ENCODE measurements around the gene MED22. TPM values are rescaled to one million over a fixed set of nuclear protein-coding genes. Genes with fewer than 3 reads are reported as not detected.
A peak's percentile ranks its signal among the peaks of the same experiment; 100 is the strongest.
"Not testable (repeated sequence)": the region's sequence is repeated elsewhere in the genome, so short reads cannot be mapped to it uniquely, and the experiment has no call there.

The MED22 gene
- 39.5 and 45.0 TPM in 2 replicates for total RNA-seq

DNA sequence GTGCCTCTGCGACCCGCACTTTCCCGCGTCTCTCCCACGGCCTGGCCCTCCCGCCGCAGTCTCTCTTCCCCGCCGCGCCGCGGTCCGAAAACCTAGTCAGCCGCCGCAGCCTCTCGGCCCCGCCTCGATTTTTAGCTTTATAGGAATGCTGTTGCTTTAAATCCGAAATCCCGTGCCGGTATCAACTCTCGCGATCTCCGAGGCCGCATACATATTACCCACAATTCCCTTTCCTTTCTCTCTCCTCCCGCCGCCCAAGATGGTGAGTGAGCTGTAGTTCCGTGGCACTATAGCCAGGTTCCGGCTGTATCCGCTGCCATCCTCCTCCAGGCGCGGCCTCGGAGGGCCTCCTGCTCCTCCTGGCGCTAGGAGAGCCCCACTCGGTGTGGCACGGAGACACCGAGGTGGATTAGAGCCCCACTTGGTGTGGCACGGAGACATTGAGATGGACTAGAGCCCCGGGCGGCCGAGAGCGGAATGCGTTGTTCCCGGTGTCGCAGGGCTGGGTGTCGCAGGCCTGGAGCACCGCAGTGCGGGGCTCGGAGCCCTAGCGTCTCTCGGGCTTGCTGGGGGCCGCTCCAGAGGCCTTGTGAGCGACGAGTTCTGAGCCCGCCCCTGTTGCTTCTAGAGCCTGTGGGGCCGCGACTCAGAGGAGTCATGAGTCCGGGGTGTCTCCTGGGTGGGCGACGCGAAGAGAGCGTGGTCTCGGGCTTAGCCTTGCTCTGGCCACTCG lies at the start of gene MED22, which contains the start of gene RPL7A:
Gene MED22 (minus strand): TSS at position 147 of the 733 bp plus-strand sequence. CDS start 1,469 bp downstream, outside the sequence.
Gene RPL7A (plus strand): TSS at position 234 of the 733 bp plus-strand sequence. CDS start 26 bp downstream, at position 260.
- peak; percentile 97 for DNase-seq
- Mint-ChIP-seq H3K36me3 (ENCODE audit: low read depth) (peaks cover 75% of the 10 kb centered on the region), H3K9me3 (no peaks in the 10 kb centered on the region), H3K4me3 (peak within 1 kb of the TSS; percentile 100), H3K27ac (peak within 1 kb of the TSS; percentile 95), H3K4me1 (peaks cover 39% of the 10 kb centered on the region), H3K27me3 (peaks cover 2% of the 10 kb centered on the region)
- intact Hi-C loops (cut with micrococcal nuclease) = loop anchor here (1.0 kb wide), 4 partner anchors 8 to 28 kb away; partner anchors contain the start of genes STKLD1, SURF1, SURF2 and SURF4

GRCh38 chr9:133397370-133397769 lies 49.4 kb upstream of the MED22 start:
- Mint-ChIP-seq H3K27ac (no peak overlapping the region), H3K9me3 (no peaks in the 10 kb centered on the region), H3K4me1 (no peaks in the 10 kb centered on the region), H3K36me3 (ENCODE audit: low read depth) (no peaks in the 10 kb centered on the region), H3K4me3 (no peak overlapping the region), H3K27me3 (no peaks in the 10 kb centered on the region)
- no peak for DNase-seq
- intact Hi-C loops (cut with micrococcal nuclease) = no loop called here

DNA sequence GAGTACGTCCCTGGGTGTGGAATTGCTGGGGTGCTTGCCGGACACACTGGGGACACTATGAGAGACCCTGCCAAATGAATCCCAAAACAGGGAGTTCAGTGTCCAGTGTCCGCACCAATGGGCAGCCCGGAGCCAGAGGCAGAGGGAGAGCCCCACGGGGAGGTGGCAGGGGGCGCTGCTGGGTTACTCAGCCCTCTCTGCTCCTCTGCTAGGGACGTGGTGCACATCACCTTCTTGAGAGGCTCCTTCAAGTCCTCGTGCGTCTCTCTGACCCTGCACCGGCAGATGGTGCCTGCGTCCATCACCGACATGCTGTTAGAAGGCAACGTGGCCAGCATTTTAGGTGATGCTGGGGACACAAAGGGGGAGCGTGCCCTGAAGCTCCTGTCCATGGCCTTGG lies 49.0 kb upstream of the MED22 start:
- Mint-ChIP-seq H3K4me1 (no peaks in the 10 kb centered on the region), H3K27ac (no peak overlapping the region)
- no peak for DNase-seq

DNA sequence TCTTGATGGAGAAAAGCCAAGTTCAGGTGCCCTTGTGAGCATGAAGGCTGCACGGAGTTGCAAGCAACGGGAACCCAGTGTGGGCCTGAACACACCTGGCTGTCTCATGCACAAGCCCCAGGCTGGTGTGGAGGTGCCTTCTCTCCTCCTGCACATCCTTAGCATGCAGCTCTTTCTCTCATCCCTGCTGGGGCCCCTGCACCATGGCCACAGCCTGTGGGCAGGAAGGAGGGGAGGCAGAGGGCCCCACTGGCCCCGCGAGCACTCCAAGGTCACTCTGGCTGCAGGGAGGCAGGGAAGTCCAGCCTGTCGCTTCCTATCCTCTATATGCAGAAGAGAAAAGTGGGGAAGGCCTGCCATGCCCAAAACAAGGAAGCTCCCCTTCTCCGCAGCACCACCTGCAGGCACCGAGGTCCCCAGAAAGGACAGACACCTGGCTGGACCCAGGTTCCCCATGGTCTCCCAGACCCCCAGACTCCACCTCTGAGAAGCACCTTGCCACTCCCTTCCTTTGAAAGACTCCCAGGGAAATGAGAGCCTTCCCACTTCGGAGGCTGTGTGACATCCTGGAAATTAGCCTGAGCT lies 46.8 kb upstream of the MED22 start:
- no peak overlapping the region for H3K27ac Mint-ChIP-seq
- no peaks in the 10 kb centered on the region for H3K4me1 Mint-ChIP-seq

More for the DNA sequence above, 49.0 kb upstream of the MED22 start:
- Mint-ChIP-seq H3K27me3 (no peaks in the 10 kb centered on the region), H3K4me3 (no peak overlapping the region), H3K36me3 (ENCODE audit: low read depth) (no peaks in the 10 kb centered on the region), H3K9me3 (no peaks in the 10 kb centered on the region)
- intact Hi-C loops (cut with micrococcal nuclease) = no loop called here

GRCh38 chr9:133393399-133393798 lies 45.5 kb upstream of the MED22 start:
- no peak for DNase-seq
- H3K9me3 Mint-ChIP-seq = no peaks in the 10 kb centered on the region
- H3K27me3 Mint-ChIP-seq = no peaks in the 10 kb centered on the region
- no peaks in the 10 kb centered on the region for H3K4me1 Mint-ChIP-seq
- H3K27ac Mint-ChIP-seq = no peak overlapping the region
- H3K36me3 Mint-ChIP-seq (ENCODE audit: low read depth) = no peaks in the 10 kb centered on the region
- intact Hi-C loops (cut with micrococcal nuclease) = no loop called here
- no peak overlapping the region for H3K4me3 Mint-ChIP-seq

More for the DNA sequence above, 46.8 kb upstream of the MED22 start:
- no peaks in the 10 kb centered on the region for H3K27me3 Mint-ChIP-seq
- intact Hi-C loops (cut with micrococcal nuclease) = no loop called here
- H3K9me3 Mint-ChIP-seq = no peaks in the 10 kb centered on the region
- no peak for DNase-seq
- H3K4me3 Mint-ChIP-seq = no peak overlapping the region
- H3K36me3 Mint-ChIP-seq (ENCODE audit: low read depth) = no peaks in the 10 kb centered on the region

DNA sequence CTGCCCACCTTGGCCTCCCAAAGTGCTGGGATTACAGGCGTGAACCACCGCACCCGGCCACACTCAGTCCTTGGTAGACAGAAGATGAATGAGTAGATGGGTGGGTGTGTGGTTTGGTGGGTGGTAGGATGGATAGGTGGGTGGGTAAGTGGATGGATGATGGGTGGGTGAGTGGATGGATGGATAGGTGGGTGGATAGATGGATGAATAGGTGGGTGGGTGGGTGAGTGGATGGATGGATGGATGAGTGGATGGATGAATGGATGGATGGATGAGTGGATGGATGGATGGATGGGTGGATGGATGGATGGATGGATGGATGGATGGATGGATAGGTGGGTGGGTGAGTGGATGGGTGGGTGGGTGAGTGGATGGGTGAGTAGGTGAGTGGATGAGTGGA lies 44.4 kb upstream of the MED22 start:
- H3K9me3 Mint-ChIP-seq; intact Hi-C loops (cut with micrococcal nuclease); H3K27ac Mint-ChIP-seq; H3K27me3 Mint-ChIP-seq; H3K4me1 Mint-ChIP-seq; H3K4me3 Mint-ChIP-seq; H3K36me3 Mint-ChIP-seq (ENCODE audit: low read depth); DNase-seq: not testable (repeated sequence)

- H3K4me1 Mint-ChIP-seq; H3K27me3 Mint-ChIP-seq; H3K27ac Mint-ChIP-seq; DNase-seq; H3K36me3 Mint-ChIP-seq (ENCODE audit: low read depth); intact Hi-C loops (cut with micrococcal nuclease); H3K4me3 Mint-ChIP-seq; H3K9me3 Mint-ChIP-seq: not testable (repeated sequence)
Observed at GRCh38 chr9:133391449-133391848, 43.5 kb upstream of the MED22 start.

GRCh38 chr9:133390713-133391112 lies 42.8 kb upstream of the MED22 start:
- Mint-ChIP-seq H3K27ac (no peak overlapping the region), H3K4me3 (no peak overlapping the region), H3K4me1 (no peaks in the 10 kb centered on the region), H3K27me3 (no peaks in the 10 kb centered on the region), H3K36me3 (ENCODE audit: low read depth) (no peaks in the 10 kb centered on the region), H3K9me3 (no peaks in the 10 kb centered on the region)
- intact Hi-C loops (cut with micrococcal nuclease) = no loop called here
- DNase-seq = no peak

DNA sequence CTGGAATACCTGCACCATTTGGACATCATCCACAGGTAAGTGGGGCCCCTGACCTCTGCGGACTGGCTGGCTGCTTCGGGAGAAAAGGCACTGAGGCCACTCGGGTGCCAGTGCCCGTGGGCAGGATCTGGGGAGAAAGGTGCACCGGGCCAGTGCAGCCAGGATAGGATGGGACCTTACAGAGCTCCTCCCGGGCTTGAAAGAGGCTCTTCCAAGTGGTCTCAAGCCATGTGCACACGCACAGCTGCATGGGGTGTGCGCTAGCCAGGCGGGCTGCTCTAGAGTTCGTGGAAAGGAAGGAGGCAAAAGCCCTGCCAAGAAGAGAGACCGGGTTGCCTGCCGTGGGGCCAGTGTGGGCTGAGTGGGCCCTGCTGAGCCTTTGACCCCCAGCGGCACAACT lies 41.6 kb upstream of the MED22 start:
- no peaks in the 10 kb centered on the region for H3K9me3 Mint-ChIP-seq
- no peak overlapping the region for H3K4me3 Mint-ChIP-seq
- intact Hi-C loops (cut with micrococcal nuclease) = no loop called here
- no peak for DNase-seq
- no peaks in the 10 kb centered on the region for H3K36me3 Mint-ChIP-seq (ENCODE audit: low read depth)
- H3K27me3 Mint-ChIP-seq = no peaks in the 10 kb centered on the region
- H3K4me1 Mint-ChIP-seq = no peaks in the 10 kb centered on the region
- no peak overlapping the region for H3K27ac Mint-ChIP-seq

- Mint-ChIP-seq H3K27ac (no peak overlapping the region), H3K4me1 (no peaks in the 10 kb centered on the region), H3K4me3 (no peak overlapping the region), H3K27me3 (no peaks in the 10 kb centered on the region), H3K9me3 (no peaks in the 10 kb centered on the region), H3K36me3 (ENCODE audit: low read depth) (no peaks in the 10 kb centered on the region)
- intact Hi-C loops (cut with micrococcal nuclease) = no loop called here
- no peak for DNase-seq
Observed at GRCh38 chr9:133389025-133389557, 41.2 kb upstream of the MED22 start.

- intact Hi-C loops (cut with micrococcal nuclease) = no loop called here
- DNase-seq = no peak
- H3K4me1 Mint-ChIP-seq = no peaks in the 10 kb centered on the region
- H3K27me3 Mint-ChIP-seq = no peaks in the 10 kb centered on the region
- no peak overlapping the region for H3K4me3 Mint-ChIP-seq
- no peaks in the 10 kb centered on the region for H3K36me3 Mint-ChIP-seq (ENCODE audit: low read depth)
- no peak overlapping the region for H3K27ac Mint-ChIP-seq
- H3K9me3 Mint-ChIP-seq = no peaks in the 10 kb centered on the region
Observed at GRCh38 chr9:133387680-133388079, 39.7 kb upstream of the MED22 start.

- H3K27ac Mint-ChIP-seq = no peak overlapping the region
- H3K36me3 Mint-ChIP-seq (ENCODE audit: low read depth) = no peaks in the 10 kb centered on the region
- H3K4me1 Mint-ChIP-seq = no peaks in the 10 kb centered on the region
- H3K4me3 Mint-ChIP-seq = no peak overlapping the region
- H3K27me3 Mint-ChIP-seq = no peaks in the 10 kb centered on the region
- H3K9me3 Mint-ChIP-seq = no peaks in the 10 kb centered on the region
- intact Hi-C loops (cut with micrococcal nuclease) = no loop called here
- no peak for DNase-seq
Observed at GRCh38 chr9:133386338-133386737, 38.4 kb upstream of the MED22 start.

DNA sequence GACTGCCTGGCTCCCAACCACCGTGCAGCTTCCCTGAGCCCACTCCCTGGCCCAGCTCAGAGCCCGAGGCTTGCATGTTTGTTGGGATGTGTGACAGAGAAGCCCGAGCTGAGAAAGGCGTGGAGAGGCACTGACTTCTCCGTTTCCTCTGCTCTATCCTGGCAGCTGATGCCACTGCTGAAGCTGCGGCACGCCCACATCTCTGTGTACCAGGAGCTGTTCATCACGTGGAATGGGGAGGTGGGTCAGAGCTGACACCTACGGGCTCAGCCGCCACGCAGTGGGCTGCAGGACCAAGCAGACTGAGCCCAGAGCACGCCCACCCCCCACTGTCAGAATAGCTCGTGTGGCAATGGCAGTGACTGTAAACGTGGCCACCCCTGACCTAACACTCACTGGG lies 37.5 kb upstream of the MED22 start:
- H3K9me3 Mint-ChIP-seq = no peaks in the 10 kb centered on the region
- no peak overlapping the region for H3K27ac Mint-ChIP-seq
- H3K4me3 Mint-ChIP-seq = no peak overlapping the region
- no peak for DNase-seq
- no peaks in the 10 kb centered on the region for H3K36me3 Mint-ChIP-seq (ENCODE audit: low read depth)
- no peaks in the 10 kb centered on the region for H3K4me1 Mint-ChIP-seq
- intact Hi-C loops (cut with micrococcal nuclease) = no loop called here
- H3K27me3 Mint-ChIP-seq = no peaks in the 10 kb centered on the region

DNA sequence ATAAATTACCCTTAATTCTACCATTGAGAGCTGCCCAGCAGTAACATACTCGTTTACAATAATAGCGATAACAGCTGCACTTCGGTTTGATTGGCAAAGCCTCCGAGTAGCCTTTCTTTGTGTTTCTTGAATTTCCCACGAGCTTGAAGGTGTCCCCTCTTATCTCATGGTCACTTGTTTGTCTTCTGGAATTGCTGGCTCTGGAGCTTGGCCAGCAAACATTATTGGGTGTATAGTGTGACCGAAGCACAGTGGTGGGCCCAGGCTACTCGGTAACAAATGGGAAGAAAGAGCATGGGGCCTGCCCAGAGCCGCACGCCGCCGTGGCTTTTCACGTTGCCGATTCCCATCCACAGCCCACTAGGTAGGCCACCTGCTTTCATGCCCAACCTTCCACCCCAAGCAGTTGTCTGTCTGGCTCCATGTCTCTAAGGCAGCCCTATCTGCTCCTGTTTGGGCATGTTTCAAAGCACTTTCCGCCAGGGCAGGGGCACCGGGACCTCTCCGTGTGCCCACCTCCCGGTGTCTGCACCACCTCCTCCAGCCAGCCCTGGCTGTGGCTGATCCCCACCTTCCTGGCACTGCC lies 36.9 kb upstream of the MED22 start:
- Mint-ChIP-seq H3K9me3 (no peaks in the 10 kb centered on the region), H3K27me3 (no peaks in the 10 kb centered on the region), H3K36me3 (ENCODE audit: low read depth) (no peaks in the 10 kb centered on the region), H3K4me3 (no peak overlapping the region), H3K27ac (no peak overlapping the region), H3K4me1 (no peaks in the 10 kb centered on the region)
- intact Hi-C loops (cut with micrococcal nuclease) = no loop called here
- no peak for DNase-seq
